HG03575 (cell line): Measurements from ENCODE around the gene PAPOLG.
"Not testable (repeated sequence)": the region's sequence is repeated elsewhere in the genome, so short reads cannot be mapped to it uniquely, and the experiment has no call there.

Source experiments
- ATAC-seq: cut with Tn5 transposase; IDR thresholded peaks from one replicate; pipeline ENCODE4 v1.9.1; 2021; ENCODE audit not compliant: unreplicated experiment, insufficient number of reproducible peaks, low FRiP score; ENCODE audit errors: extremely low read depth

PAPOLG gene

GRCh38 chr2:60764736-60765534, 8.9 kb downstream of the PAPOLG start:
- ATAC-seq: no peak

- no peak for ATAC-seq
These were observed 10.2 kb downstream of the PAPOLG start for GRCh38 chr2:60766283-60766682.

GRCh38 chr2:60771508-60771907, 15.4 kb downstream of the PAPOLG start:
- no peak for ATAC-seq

GRCh38 chr2:60775048-60775639, 19.1 kb downstream of the PAPOLG start:
- no peak for ATAC-seq

GRCh38 chr2:60778352-60778751, 22.3 kb downstream of the PAPOLG start:
- no peak for ATAC-seq

GRCh38 chr2:60779426-60779825, 23.4 kb downstream of the PAPOLG start:
- no peak for ATAC-seq

- no peak for ATAC-seq
These were observed 24.7 kb downstream of the PAPOLG start for GRCh38 chr2:60780721-60781120.

GRCh38 chr2:60793169-60793568, 37.1 kb downstream of the PAPOLG start:
- no peak for ATAC-seq

GRCh38 chr2:60794271-60794863, 38.3 kb downstream of the PAPOLG start:
- no peak for ATAC-seq

- no peak for ATAC-seq
These were observed 40.8 kb downstream of the PAPOLG start for GRCh38 chr2:60796573-60797509.

- no peak for ATAC-seq
These were observed 48.4 kb downstream of the PAPOLG start for GRCh38 chr2:60804473-60804872.

- ATAC-seq: no peak
These were observed 50.5 kb downstream of the PAPOLG start for GRCh38 chr2:60806595-60806987.

GRCh38 chr2:60806988-60807681, 51.1 kb downstream of the PAPOLG start:
- ATAC-seq: no peak

GRCh38 chr2:60808330-60808801, 52.3 kb downstream of the PAPOLG start:
- no peak for ATAC-seq

GRCh38 chr2:60811491-60812375, 55.7 kb downstream of the PAPOLG start:
- ATAC-seq: no peak

- ATAC-seq: not testable (repeated sequence)
These were observed 61.1 kb downstream of the PAPOLG start for GRCh38 chr2:60817191-60817590.

GRCh38 chr2:60818272-60818671, 62.2 kb downstream of the PAPOLG start:
- ATAC-seq: no peak
